Activated naive CD8-positive, alpha-beta T cell treated with anti-CD3 and anti-CD28 coated beads, Interleukin-2, amount 10 ng/mL, durations not matched to agents 7 days and 5 days (primary cell): ENCODE results near the gene C6orf52. TPM values are rescaled to one million over a fixed set of nuclear protein-coding genes. Genes with fewer than 3 reads are reported as not detected.
A peak's percentile ranks its signal among the peaks of the same experiment; 100 is the strongest.
"Not testable (repeated sequence)": the region's sequence is repeated elsewhere in the genome, so short reads cannot be mapped to it uniquely, and the experiment has no call there.

Experiments used
- ATAC-seq: fragments of 150-1000 bp; cut with Tn5 transposase; one replicate; pipeline ENCODE4 v1.10.0; 2021; ENCODE audit warnings: low read depth, moderate library complexity
- POLR2A ChIA-PET: fragments of 350-600 bp; sonication (Branson Sonifier 250); formaldehyde crosslinking; loops from one replicate; lab custom pipeline; 2021; ENCODE audit warnings: antibody characterized with exemption; lab: Charles Lee
- DNase-seq: peaks from one replicate; pipeline ENCODE4 v3.0.0; 2021
- H3K27ac Mint-ChIP-seq: one replicate; pipeline ENCODE4 v1.8.0; 2022; ENCODE audit warnings: mild to moderate bottlenecking, mixed read lengths
- H3K27me3 Mint-ChIP-seq: one replicate; pipeline ENCODE4 v1.8.0; 2022; ENCODE audit warnings: mild to moderate bottlenecking, moderate library complexity, mixed read lengths
- H3K36me3 Mint-ChIP-seq: one replicate; pipeline ENCODE4 v1.8.0; 2021; ENCODE audit warnings: mild to moderate bottlenecking, mixed read lengths
- H3K4me1 Mint-ChIP-seq: one replicate; pipeline ENCODE4 v1.8.0; 2021; ENCODE audit warnings: mixed read lengths
- H3K4me3 Mint-ChIP-seq: one replicate; pipeline ENCODE4 v1.8.0; 2022; ENCODE audit warnings: mild to moderate bottlenecking, moderate library complexity, mixed read lengths
- H3K9me3 Mint-ChIP-seq: one replicate; pipeline ENCODE4 v1.8.0; 2021; ENCODE audit warnings: mixed read lengths
- total RNA-seq, 2 experiments: library from RNA; stranded (reverse); gene quantifications; one replicate each; pipeline ENCODE4 v1.2.3, GENCODE V29; 2021

C6orf52 gene
- total RNA-seq = 1 to 10 TPM in 1 of 2 experiments, under 1 TPM in 1; 0.54 to 3.0 TPM

DNA sequence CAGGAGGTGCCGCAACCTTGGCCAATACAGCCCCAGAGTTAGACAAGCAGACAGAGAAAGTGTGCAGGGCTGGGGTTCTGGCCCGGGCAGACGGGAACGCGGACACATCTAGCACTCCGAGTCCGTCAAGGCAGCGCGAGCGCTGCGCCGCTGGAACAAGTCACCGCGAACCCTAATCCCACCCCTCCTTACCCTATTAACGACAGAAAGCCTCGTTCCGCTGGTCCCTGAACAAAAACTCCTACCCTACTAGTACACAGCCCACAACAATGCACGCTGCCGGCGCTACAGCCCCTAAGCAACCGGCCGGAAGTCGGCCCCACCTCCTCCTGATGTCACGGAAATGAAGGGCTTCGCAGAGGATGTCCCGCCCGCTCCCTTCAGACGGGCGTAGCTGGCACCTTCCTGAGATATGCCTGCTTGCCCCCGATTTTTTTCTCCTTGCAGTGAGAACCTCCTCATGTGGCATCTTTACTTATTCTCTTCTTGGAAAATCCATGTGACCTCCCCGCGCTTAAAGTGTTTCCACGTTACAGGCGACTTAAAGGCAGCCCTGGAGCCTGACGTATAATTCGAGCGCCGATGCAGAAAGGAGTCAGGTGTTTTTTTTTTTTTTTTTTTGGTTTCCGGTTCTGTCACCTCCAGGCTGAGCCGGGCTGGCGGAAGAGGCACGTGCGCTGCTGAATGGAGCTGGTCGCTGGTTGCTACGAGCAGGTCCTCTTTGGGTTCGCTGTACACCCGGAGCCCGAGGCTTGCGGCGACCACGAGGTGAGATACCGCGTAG lies at the start of gene C6orf52, which contains the start of gene PAK1IP1:
Gene C6orf52 (minus strand): TSS at position 315 of the 784 bp plus-strand sequence. CDS start 7,066 bp downstream, outside the sequence.
Gene PAK1IP1 (plus strand): TSS at position 671 of the 784 bp plus-strand sequence. CDS start 14 bp downstream, at position 685.
- H3K36me3 Mint-ChIP-seq = peaks cover 26% of the 10 kb centered on the region
- peak within 1 kb of the TSS; percentile 95 for H3K4me3 Mint-ChIP-seq
- H3K27ac Mint-ChIP-seq = peak within 1 kb of the TSS; percentile 99
- ATAC-seq (peak; percentile 94), DNase-seq (peak; percentile 89)
- H3K9me3 Mint-ChIP-seq = peaks cover 2% of the 10 kb centered on the region
- H3K4me1 Mint-ChIP-seq = peaks cover 31% of the 10 kb centered on the region
- no peaks in the 10 kb centered on the region for H3K27me3 Mint-ChIP-seq
- POLR2A ChIA-PET = interaction anchor here (0.6 to 3.5 kb wide), 30 partner anchors 8 to 697 kb away, joined by 3 to 90 read pairs (median 5); partner anchors contain the start of genes MAK, NEDD9, TMEM14B and TMEM14C

DNA sequence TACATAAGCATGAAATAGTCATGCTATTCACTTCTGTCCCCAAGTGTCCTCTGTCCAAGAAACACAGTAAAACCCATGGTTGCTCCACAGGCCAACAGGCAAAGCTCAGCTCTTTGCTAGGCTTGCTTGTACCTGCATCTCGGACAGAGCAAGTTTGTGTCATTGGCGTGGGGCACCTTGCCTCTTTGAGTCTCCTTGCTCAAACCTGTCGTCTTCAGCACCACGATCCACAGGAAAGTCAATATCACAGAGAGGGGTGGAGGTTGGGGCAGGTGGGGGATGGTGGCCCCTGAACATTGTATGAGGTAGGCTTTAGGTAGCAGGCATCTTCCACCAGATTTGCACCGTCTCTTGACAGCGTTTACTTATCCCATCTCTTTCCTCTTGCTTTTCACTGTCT lies 49.1 kb upstream of the C6orf52 start:
- POLR2A ChIA-PET = interaction anchor here (1.6 kb wide), 1 partner anchor 23 kb away, joined by 6 read pairs; no protein-coding TSS in a partner anchor
- H3K4me3 Mint-ChIP-seq = no peak overlapping the region

DNA sequence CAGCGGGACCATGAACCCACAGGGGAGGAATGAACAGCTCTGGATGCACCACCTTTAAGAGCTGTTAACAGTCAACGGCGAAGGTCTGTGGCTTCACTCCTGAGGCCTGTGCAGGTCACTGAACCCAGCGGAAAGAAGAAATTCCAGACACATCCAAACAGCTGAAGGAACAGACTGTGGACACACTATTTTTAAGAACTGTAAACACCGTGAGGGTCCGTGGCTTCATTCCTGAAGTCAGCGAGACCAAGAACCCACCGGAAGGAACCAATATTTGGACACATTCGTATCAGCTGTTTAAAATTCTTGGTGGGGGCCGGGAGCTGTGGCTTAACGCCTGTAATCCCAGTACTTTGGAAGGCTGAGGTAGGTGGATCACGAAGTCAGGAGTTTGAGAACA lies 47.8 kb upstream of the C6orf52 start:
- DNase-seq = no peak

More for the DNA sequence above, 49.1 kb upstream of the C6orf52 start:
- Mint-ChIP-seq H3K9me3 (no peaks in the 10 kb centered on the region), H3K36me3 (peaks cover 12% of the 10 kb centered on the region), H3K27me3 (no peaks in the 10 kb centered on the region), H3K4me1 (peaks cover 17% of the 10 kb centered on the region), H3K27ac (no peak overlapping the region)
- DNase-seq (no peak), ATAC-seq (no peak)

DNA sequence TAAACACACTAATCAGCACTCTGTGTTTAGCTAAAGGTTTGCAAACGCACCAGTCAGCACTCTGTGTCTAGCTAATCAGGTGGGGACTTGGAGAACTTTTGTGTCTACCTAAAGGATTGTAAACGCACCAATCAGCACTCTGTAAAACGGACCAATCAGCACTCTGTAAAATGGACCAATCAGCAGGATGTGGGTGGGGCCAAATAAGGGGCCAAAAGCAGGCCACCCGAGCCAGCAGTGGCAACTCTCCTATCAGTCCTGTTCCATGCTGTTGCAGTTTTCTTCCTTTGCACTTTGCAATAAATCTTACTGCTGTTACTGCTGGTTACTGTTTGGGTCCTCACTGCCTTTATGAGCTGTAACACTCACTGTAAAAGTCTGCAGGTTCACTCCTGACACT lies 47.2 kb upstream of the C6orf52 start:
- H3K9me3 Mint-ChIP-seq, H3K27me3 Mint-ChIP-seq, H3K27ac Mint-ChIP-seq, DNase-seq, H3K4me3 Mint-ChIP-seq, ATAC-seq, POLR2A ChIA-PET: not testable (repeated sequence)
- Mint-ChIP-seq H3K36me3 (peaks cover 10% of the 10 kb centered on the region), H3K4me1 (peaks cover 11% of the 10 kb centered on the region)

More for the DNA sequence above, 47.8 kb upstream of the C6orf52 start:
- POLR2A ChIA-PET = no interaction called here
- no peak for ATAC-seq
- Mint-ChIP-seq H3K36me3 (peaks cover 12% of the 10 kb centered on the region), H3K27me3 (no peaks in the 10 kb centered on the region), H3K4me1 (peaks cover 16% of the 10 kb centered on the region), H3K4me3 (no peak overlapping the region), H3K27ac (no peak overlapping the region), H3K9me3 (no peaks in the 10 kb centered on the region)

DNA sequence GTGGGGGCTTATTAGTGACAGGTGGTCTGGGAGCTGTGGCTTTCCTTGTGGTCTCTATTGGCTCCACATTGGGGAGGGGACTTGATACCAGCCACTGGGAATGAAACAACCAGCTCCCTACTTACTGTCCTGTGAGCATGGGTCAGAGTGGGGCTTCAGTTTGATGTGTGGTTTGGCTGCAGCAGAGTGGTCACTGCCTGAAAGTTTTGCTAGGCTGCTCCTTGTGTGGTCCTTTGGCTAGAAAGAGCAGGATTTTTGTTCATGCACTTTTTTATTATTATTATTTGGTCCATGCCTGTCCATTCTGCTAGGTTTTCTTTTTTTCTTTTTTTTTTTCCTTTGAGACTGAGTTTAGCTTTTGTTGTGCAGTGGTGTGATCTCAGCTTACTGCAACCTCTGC lies 45.6 kb upstream of the C6orf52 start:
- Mint-ChIP-seq H3K4me3 (no peak overlapping the region), H3K36me3 (peaks cover 4% of the 10 kb centered on the region), H3K27me3 (no peaks in the 10 kb centered on the region), H3K27ac (no peak overlapping the region), H3K4me1 (peaks cover under 1% of the 10 kb centered on the region), H3K9me3 (no peaks in the 10 kb centered on the region)
- POLR2A ChIA-PET = no interaction called here
- DNase-seq (no peak), ATAC-seq (no peak)

DNA sequence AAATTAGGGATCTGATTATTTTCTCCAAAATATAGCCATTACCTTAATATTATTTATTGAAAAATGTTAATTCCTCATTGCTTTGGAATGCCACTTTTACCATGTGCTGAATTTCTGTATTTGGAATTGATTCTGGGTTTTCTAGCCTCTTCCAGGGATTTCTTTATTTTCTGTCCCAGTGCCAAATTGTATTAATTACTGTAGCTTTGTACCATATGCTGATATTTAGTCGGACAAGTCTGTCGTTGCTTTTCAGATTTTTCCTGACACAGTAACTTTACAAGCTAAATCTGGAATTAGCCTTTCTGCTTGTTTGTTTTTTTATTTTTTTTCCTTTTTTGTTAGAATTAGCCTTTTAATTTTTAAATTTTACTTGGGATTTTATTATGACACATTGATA lies 42.3 kb upstream of the C6orf52 start:
- Mint-ChIP-seq H3K4me3 (no peak overlapping the region), H3K27me3 (no peaks in the 10 kb centered on the region), H3K36me3 (peaks cover 4% of the 10 kb centered on the region), H3K27ac (no peak overlapping the region), H3K9me3 (no peaks in the 10 kb centered on the region), H3K4me1 (no peaks in the 10 kb centered on the region)
- ATAC-seq (no peak), DNase-seq (no peak)
- POLR2A ChIA-PET = no interaction called here

DNA sequence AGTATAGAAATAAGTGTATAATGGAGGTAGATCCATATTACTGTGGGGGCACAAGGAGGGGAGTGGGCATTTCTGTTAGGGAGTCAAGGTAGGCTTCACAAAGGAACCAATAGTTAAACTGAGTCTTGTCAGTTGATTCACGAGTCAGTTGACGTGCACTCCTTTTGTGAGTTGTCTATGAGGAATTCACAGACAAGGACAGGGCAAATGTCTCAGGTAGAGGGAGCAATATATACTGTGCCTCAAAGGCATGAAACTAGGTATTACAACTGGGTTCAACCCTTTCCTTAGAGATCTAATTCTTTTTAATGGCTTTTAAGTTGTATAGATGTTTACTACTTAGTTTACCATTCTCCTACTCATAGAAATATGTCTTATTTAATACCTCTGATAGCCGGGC lies 39.4 kb upstream of the C6orf52 start:
- Mint-ChIP-seq H3K4me3 (no peak overlapping the region), H3K4me1 (no peaks in the 10 kb centered on the region), H3K36me3 (peaks cover 9% of the 10 kb centered on the region), H3K27ac (no peak overlapping the region), H3K9me3 (no peaks in the 10 kb centered on the region), H3K27me3 (no peaks in the 10 kb centered on the region)
- DNase-seq = no peak
- POLR2A ChIA-PET = interaction anchor here (0.6 to 1.2 kb wide), 2 partner anchors 14 to 24 kb away, joined by 3 read pairs; partner anchors contain the start of gene TMEM14B
- ATAC-seq = no peak

DNA sequence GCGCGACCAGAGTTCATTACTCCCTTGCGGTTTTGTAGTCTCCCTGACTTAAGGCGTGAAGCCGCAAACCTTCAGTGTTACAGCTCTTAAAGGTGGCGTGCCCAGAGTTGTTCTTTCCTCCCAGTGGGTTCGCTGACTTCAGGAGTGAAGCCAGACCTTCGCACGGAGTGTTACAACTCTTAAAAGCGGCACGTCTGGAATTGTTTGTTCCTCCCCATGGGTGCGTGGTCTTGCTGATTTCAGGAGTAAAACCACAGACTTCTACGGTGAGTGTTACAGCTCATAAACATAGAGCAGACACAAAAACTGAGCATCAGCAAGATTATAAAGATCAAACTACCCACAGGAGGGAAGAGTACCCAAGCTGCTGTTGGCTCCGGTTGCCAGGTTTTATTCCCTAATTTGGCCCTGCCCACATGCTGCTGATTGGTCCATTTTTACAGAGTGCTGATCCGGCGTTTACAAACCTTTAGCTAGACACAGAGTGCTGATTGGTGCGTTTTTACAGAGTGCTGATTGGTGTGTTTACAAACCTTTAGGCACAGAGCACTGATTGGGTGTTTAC lies 38.8 kb upstream of the C6orf52 start:
- Mint-ChIP-seq H3K27me3 (no peaks in the 10 kb centered on the region), H3K4me1 (no peaks in the 10 kb centered on the region), H3K36me3 (peaks cover 9% of the 10 kb centered on the region), H3K27ac (no peak overlapping the region), H3K4me3 (no peak overlapping the region), H3K9me3 (no peaks in the 10 kb centered on the region)
- DNase-seq (no peak), ATAC-seq (no peak)
- POLR2A ChIA-PET = interaction anchor here (0.6 to 1.2 kb wide), 2 partner anchors 15 to 24 kb away, joined by 3 read pairs; partner anchors contain the start of gene TMEM14B

DNA sequence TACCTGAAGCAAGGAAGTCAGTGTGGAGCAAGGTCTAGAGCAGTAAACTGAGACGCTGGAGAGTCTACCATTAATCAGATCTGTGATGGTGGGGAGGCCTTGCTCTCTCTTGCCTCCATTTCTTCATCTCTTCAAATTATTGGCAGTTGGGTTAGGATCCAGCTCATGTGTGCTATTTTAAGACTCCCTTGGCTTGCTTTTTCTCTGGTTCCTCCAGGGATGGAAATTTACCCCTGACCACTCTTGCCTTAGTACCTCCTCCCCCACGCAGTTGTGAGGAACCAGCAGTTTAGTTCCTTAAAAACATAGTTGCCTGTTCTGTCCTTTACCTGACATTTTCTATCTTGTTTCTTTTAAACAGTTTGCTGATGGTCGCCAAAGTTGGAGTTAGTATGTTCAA lies 35.8 kb upstream of the C6orf52 start:
- POLR2A ChIA-PET = no interaction called here
- no peak for ATAC-seq

DNA sequence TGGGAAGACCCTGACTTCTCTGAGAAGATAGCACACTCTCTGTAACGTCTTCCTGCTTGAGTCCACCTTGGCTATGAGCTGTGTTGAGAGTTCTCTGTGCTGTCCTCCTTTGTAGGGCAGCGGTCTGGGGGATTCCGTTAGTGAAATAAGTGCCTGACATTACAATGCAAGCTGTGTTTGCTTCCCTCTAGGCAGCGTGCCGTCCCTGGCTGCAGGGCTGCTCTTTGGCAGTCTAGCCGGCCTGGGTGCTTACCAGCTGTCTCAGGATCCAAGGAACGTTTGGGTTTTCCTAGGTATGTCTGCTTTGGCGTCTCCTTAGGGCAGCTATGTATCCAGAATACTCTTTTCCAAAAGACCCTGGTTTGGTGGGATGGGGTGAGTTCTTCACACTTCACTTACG lies 31.3 kb upstream of the C6orf52 start:
- POLR2A ChIA-PET = no interaction called here
- Mint-ChIP-seq H3K27me3 (no peaks in the 10 kb centered on the region), H3K4me1 (peaks cover 31% of the 10 kb centered on the region), H3K9me3 (no peaks in the 10 kb centered on the region), H3K36me3 (peaks cover 15% of the 10 kb centered on the region), H3K4me3 (no peak overlapping the region), H3K27ac (no peak overlapping the region)
- DNase-seq = no peak
- ATAC-seq = no peak

More for the DNA sequence above, 35.8 kb upstream of the C6orf52 start:
- H3K4me3 Mint-ChIP-seq = no peak overlapping the region
- H3K9me3 Mint-ChIP-seq = no peaks in the 10 kb centered on the region
- H3K36me3 Mint-ChIP-seq = peaks cover 19% of the 10 kb centered on the region
- no peak for DNase-seq
- H3K27me3 Mint-ChIP-seq = no peaks in the 10 kb centered on the region
- peaks cover 5% of the 10 kb centered on the region for H3K4me1 Mint-ChIP-seq
- no peak overlapping the region for H3K27ac Mint-ChIP-seq

DNA sequence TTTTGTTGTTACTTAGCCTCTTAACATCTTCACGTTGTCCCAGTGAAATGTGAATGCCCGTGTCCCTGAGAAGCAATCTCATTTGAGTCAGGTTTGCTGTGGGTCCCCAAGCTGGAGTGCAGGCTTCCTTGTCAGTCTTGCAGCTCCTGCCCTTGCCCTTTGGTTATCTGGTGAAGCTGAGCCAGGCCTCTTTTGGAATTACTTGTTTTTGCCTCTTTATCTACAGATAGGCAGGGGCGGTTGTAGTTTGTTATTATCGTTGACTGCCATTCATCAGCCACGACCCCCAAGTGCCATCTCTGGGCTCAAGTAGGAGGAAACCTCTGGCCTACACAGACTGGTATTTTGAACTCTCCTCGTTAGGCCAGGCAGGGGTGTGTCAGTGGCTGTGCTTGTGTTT lies 30.6 kb upstream of the C6orf52 start:
- no peak for DNase-seq
- Mint-ChIP-seq H3K4me1 (peaks cover 31% of the 10 kb centered on the region), H3K27me3 (no peaks in the 10 kb centered on the region), H3K27ac (no peak overlapping the region), H3K4me3 (no peak overlapping the region), H3K36me3 (peaks cover 10% of the 10 kb centered on the region), H3K9me3 (no peaks in the 10 kb centered on the region)
- ATAC-seq = no peak
- POLR2A ChIA-PET = no interaction called here

DNA sequence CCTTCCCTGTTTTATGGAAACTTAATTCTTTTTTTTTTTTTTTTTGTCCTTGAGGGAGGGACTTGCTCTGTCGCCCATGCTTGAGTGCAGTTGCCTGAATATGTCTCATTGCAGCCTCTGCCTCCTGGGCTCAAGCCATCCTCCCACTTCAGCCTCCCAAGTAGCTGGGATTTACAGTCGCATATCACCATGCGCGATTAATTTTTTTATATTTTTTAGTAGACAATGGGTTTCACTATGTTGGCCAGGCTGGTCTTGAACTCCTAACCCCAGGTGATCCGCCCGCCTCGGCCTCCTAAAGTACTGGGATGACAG lies 29.1 kb upstream of the C6orf52 start:
- no peaks in the 10 kb centered on the region for H3K27me3 Mint-ChIP-seq
- peak overlapping the region; percentile 92 for H3K4me3 Mint-ChIP-seq
- POLR2A ChIA-PET = interaction anchor here (0.7 to 7.5 kb wide), 3 partner anchors 23 to 28 kb away, joined by 5 to 90 read pairs (median 6); partner anchors contain the start of genes C6orf52, PAK1IP1 and TMEM14B
- H3K27ac Mint-ChIP-seq = peak overlapping the region; percentile 96
- peaks cover 8% of the 10 kb centered on the region for H3K9me3 Mint-ChIP-seq
- H3K36me3 Mint-ChIP-seq = peaks cover 15% of the 10 kb centered on the region
- peaks cover 35% of the 10 kb centered on the region for H3K4me1 Mint-ChIP-seq
- no peak for DNase-seq
- ATAC-seq = no peak

DNA sequence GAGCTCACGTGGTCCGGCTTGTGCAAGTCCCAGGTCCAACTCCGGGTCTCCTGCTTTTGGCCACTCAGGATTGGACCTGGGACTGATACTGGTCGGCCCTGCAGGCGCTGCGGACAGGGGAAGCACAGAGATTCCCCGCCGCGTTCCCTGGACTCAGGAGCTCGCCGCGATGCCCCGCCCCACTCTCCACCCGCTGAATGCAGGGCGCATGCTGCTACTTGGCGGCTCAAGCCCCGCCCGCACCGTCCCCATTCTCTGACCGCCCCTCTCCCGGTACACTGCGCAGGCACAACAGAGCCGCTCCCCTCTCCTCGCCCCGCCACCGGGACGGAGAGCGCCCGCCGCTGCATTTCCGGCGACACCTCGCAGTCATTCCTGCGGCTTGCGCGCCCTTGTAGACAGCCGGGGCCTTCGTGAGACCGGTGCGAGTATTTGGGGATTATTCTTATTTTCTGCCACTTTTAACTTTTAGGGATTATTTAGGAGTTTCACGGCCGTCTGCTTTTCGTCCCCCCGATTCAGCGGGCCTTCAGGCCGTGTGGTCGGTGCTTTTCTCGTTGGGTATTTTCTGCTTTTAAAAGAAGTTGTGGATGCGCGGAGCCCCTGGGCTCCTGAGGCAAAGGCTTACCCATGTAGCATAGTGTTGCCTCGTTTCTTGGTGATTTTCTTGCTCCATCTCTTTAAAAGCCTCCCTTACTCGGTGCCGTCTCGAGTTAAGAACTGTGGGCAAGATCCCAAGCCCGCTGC lies 28.6 kb upstream of the C6orf52 start, which contains the start of gene TMEM14C:
Gene TMEM14C (plus strand): TSS at position 251 of the 747 bp plus-strand sequence. CDS start 1,544 bp downstream, outside the sequence.
- DNase-seq (peak; percentile 84), ATAC-seq (peak; percentile 89)
- Mint-ChIP-seq H3K4me3 (peak within 1 kb of the TSS; percentile 92), H3K4me1 (peaks cover 34% of the 10 kb centered on the region), H3K36me3 (peaks cover 16% of the 10 kb centered on the region), H3K27me3 (no peaks in the 10 kb centered on the region), H3K27ac (peak within 1 kb of the TSS; percentile 96), H3K9me3 (peaks cover 10% of the 10 kb centered on the region)
- POLR2A ChIA-PET = interaction anchor here (0.7 to 7.5 kb wide), 5 partner anchors 23 to 194 kb away, joined by 3 to 90 read pairs (median 6); partner anchors contain the start of genes C6orf52, PAK1IP1 and TMEM14B
